ENCODE measurements around the gene CMIP.

DNA sequence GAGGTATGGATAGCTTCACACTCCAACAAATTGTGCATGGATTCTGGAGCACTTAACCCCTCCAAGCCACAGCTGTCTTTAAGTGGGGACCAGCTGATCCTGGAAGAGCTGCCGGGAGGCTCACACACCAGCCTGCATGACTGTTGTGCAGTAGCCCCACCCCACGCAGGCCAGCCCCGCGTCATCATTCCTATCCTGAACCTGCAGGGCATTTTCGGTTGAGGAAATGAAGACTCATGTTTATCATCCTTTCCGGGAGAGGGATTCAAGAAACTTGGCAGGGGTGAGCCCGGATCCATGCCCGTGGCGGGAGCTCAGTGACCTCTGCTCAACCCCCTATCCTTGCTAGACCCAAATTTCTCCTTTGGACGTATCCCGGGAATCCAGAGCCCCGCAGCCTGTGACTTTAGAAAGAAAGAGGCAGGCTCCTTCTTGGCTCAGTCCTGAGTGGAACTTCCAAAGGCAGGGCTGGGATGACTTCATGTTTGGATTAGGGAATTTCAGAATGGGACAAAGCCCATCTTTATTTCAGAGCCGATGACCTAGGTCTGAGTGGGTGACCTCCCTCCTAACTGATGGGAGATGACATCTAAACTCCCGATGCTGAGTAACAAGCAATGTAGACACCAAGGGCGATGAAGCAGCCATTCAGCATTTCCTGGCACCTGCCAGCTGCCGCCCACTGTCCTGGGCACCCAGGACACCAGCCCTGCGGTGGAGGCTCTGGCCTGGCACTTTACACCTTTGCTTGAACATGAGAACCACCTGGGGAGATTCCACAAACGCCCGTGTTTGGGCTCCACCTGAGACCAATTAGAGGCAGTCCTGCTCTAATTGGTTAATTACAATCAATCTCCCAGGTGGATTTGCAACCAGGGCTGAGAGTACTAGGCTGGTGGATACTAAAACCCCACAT is 43.3 kb upstream of the CMIP start:
- TF ChIP-seq, protein P1, sequence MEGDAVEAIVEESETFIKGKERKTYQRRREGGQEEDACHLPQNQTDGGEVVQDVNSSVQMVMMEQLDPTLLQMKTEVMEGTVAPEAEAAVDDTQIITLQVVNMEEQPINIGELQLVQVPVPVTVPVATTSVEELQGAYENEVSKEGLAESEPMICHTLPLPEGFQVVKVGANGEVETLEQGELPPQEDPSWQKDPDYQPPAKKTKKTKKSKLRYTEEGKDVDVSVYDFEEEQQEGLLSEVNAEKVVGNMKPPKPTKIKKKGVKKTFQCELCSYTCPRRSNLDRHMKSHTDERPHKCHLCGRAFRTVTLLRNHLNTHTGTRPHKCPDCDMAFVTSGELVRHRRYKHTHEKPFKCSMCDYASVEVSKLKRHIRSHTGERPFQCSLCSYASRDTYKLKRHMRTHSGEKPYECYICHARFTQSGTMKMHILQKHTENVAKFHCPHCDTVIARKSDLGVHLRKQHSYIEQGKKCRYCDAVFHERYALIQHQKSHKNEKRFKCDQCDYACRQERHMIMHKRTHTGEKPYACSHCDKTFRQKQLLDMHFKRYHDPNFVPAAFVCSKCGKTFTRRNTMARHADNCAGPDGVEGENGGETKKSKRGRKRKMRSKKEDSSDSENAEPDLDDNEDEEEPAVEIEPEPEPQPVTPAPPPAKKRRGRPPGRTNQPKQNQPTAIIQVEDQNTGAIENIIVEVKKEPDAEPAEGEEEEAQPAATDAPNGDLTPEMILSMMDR (IDR thresholded peaks at IDR 0.05): no peak
- TF ChIP-seq POLR2A (IDR thresholded peaks at IDR 0.05): no peak
